GM20000 (cell line): ENCODE data around the gene CGB2.
"Not testable (repeated sequence)": the region's sequence is repeated elsewhere in the genome, so short reads cannot be mapped to it uniquely, and the experiment has no call there.

Source experiments
- DNase-seq: peaks from one replicate; pipeline ENCODE4 v3.0.0; 2012; ENCODE audit warnings: low spot score
- TF ChIP-seq, protein P1 (sequence below): IDR thresholded peaks from 2 replicates; pipeline ENCODE4 v1.5.1; 2012; ENCODE audit warnings: mild to moderate bottlenecking, control low read depth; ENCODE audit errors: extremely low read depth, missing control alignments

The CGB2 gene

GRCh38 chr19:49074869-49075268 is 43.2 kb downstream of the CGB2 start:
- TF ChIP-seq, protein P1, sequence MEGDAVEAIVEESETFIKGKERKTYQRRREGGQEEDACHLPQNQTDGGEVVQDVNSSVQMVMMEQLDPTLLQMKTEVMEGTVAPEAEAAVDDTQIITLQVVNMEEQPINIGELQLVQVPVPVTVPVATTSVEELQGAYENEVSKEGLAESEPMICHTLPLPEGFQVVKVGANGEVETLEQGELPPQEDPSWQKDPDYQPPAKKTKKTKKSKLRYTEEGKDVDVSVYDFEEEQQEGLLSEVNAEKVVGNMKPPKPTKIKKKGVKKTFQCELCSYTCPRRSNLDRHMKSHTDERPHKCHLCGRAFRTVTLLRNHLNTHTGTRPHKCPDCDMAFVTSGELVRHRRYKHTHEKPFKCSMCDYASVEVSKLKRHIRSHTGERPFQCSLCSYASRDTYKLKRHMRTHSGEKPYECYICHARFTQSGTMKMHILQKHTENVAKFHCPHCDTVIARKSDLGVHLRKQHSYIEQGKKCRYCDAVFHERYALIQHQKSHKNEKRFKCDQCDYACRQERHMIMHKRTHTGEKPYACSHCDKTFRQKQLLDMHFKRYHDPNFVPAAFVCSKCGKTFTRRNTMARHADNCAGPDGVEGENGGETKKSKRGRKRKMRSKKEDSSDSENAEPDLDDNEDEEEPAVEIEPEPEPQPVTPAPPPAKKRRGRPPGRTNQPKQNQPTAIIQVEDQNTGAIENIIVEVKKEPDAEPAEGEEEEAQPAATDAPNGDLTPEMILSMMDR, result peak; percentile 51
- DNase-seq, result not testable (repeated sequence)

DNA sequence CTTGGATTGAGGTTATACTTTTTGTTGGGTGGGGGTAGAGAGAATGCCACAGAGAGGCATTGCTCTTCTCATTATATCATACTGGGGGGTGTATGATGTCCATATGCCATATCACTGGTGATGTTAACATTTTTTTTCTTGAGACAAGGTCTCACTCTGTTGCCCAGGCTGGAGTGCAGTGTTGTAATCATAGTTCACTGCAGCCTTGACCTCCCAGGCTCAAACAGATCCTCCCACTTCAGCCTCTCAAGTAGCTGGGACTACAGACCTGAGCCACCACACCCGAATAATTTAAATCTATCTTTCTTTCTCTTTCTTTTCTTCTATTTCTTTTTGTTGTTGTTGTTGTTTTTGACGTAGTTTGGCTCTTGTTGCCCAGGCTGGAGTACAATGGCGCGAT is 48.7 kb downstream of the CGB2 start:
- TF ChIP-seq, protein P1, result no peak
- no peak for DNase-seq

DNA sequence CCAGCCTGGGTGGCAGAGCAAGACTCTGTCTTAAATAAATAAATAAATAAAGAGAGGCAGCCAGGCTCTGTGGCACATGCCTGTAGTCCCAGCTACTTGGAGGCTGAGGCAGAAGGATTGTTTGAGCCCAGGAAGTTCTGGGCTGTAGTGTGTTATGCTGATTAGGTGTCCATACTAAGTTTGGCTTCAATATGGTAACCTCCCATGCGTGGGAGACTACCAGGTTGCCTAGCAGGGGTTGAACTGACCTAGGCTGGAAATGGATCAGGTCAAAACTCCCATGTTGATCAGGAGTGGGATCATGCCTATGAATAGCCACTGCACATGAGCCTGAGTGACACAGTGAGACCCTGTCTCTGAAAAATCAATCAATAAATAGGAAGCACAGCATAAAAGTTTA is 49.6 kb downstream of the CGB2 start:
- TF ChIP-seq, protein P1, result no peak
- DNase-seq, result no peak
